ENCODE data around the gene BTBD9.

BTBD9 gene

GRCh38 chr6:38510205-38510604, 129.5 kb downstream of the BTBD9 start:
- no peak for DNase-seq (ENCODE audit: low read depth in 4 of 4, low spot score in 1 of 4)

- no peak for DNase-seq (ENCODE audit: low read depth in 4 of 4, low spot score in 1 of 4)
Observed at GRCh38 chr6:38509713-38510112, 130.0 kb downstream of the BTBD9 start.

GRCh38 chr6:38508894-38509293, 130.8 kb downstream of the BTBD9 start:
- no peak for DNase-seq (ENCODE audit: low read depth in 4 of 4, low spot score in 1 of 4)

GRCh38 chr6:38508286-38508685, 131.4 kb downstream of the BTBD9 start:
- no peak for DNase-seq (ENCODE audit: low read depth in 4 of 4, low spot score in 1 of 4)

- DNase-seq (ENCODE audit: low read depth in 4 of 4, low spot score in 1 of 4): no peak
Observed at GRCh38 chr6:38507173-38507572, 132.6 kb downstream of the BTBD9 start.

- no peak for DNase-seq (ENCODE audit: low read depth in 4 of 4, low spot score in 1 of 4)
Observed at GRCh38 chr6:38505826-38506225, 133.9 kb downstream of the BTBD9 start.

- no peak for DNase-seq (ENCODE audit: low read depth in 4 of 4, low spot score in 1 of 4)
Observed at GRCh38 chr6:38504996-38505395, 134.7 kb downstream of the BTBD9 start.

- no peak for DNase-seq (ENCODE audit: low read depth in 4 of 4, low spot score in 1 of 4)
Observed at GRCh38 chr6:38503960-38504682, 135.6 kb downstream of the BTBD9 start.

- no peak for DNase-seq (ENCODE audit: low read depth in 4 of 4, low spot score in 1 of 4)
Observed at GRCh38 chr6:38503032-38503773, 136.5 kb downstream of the BTBD9 start.

GRCh38 chr6:38502423-38502822, 137.3 kb downstream of the BTBD9 start:
- no peak for DNase-seq (ENCODE audit: low read depth in 4 of 4, low spot score in 1 of 4)

- no peak for DNase-seq (ENCODE audit: low read depth in 4 of 4, low spot score in 1 of 4)
Observed at GRCh38 chr6:38501931-38502330, 137.8 kb downstream of the BTBD9 start.

- no peak for DNase-seq (ENCODE audit: low read depth in 4 of 4, low spot score in 1 of 4)
Observed at GRCh38 chr6:38499529-38500096, 140.1 kb downstream of the BTBD9 start.

GRCh38 chr6:38498805-38499445, 140.8 kb downstream of the BTBD9 start:
- no peak for DNase-seq (ENCODE audit: low read depth in 4 of 4, low spot score in 1 of 4)

GRCh38 chr6:38498085-38498484, 141.6 kb downstream of the BTBD9 start:
- DNase-seq (ENCODE audit: low read depth in 4 of 4, low spot score in 1 of 4): no peak

- no peak for DNase-seq (ENCODE audit: low read depth in 4 of 4, low spot score in 1 of 4)
Observed at GRCh38 chr6:38497546-38497945, 142.2 kb downstream of the BTBD9 start.

- no peak for DNase-seq (ENCODE audit: low read depth in 4 of 4, low spot score in 1 of 4)
Observed at GRCh38 chr6:38495922-38496635, 143.7 kb downstream of the BTBD9 start.

- DNase-seq (ENCODE audit: low read depth in 4 of 4, low spot score in 1 of 4): no peak
Observed at GRCh38 chr6:38495518-38495917, 144.2 kb downstream of the BTBD9 start.

GRCh38 chr6:38493931-38494547, 145.7 kb downstream of the BTBD9 start:
- DNase-seq (ENCODE audit: low read depth in 4 of 4, low spot score in 1 of 4): peak; percentile 57 to 88 (median 74)

GRCh38 chr6:38492031-38492430, 147.7 kb downstream of the BTBD9 start:
- DNase-seq (ENCODE audit: low read depth in 4 of 4, low spot score in 1 of 4): no peak

GRCh38 chr6:38489951-38490350, 149.8 kb downstream of the BTBD9 start:
- no peak for DNase-seq (ENCODE audit: low read depth in 4 of 4, low spot score in 1 of 4)

GRCh38 chr6:38487423-38487822, 152.3 kb downstream of the BTBD9 start:
- no peak for DNase-seq (ENCODE audit: low read depth in 4 of 4, low spot score in 1 of 4)

Data from stimulated activated CD4-positive, alpha-beta T cell treated with anti-CD3 and anti-CD28 coated beads, Interleukin-1b, Interleukin-23, amount 100 ng/mL, for 24 hours (primary cell).